GM18507 (cell line): ENCODE results near the gene SUPV3L1.

ENCODE experiments used
- DNase-seq: peaks from one replicate; pipeline ENCODE4 v3.0.0; 2011; ENCODE audit warnings: low read depth; ENCODE audit not compliant: insufficient read length; ENCODE audit errors: extremely low spot score
- FAIRE-seq: peaks from 2 replicates; lab custom pipeline; 2011; peaks lifted over from hg19 to GRCh38; lab: Jason Lieb, UNC

Gene SUPV3L1

GRCh38 chr10:69225681-69226080 lies 45.6 kb downstream of the SUPV3L1 start:
- no peak for DNase-seq
- no peak for FAIRE-seq

DNA sequence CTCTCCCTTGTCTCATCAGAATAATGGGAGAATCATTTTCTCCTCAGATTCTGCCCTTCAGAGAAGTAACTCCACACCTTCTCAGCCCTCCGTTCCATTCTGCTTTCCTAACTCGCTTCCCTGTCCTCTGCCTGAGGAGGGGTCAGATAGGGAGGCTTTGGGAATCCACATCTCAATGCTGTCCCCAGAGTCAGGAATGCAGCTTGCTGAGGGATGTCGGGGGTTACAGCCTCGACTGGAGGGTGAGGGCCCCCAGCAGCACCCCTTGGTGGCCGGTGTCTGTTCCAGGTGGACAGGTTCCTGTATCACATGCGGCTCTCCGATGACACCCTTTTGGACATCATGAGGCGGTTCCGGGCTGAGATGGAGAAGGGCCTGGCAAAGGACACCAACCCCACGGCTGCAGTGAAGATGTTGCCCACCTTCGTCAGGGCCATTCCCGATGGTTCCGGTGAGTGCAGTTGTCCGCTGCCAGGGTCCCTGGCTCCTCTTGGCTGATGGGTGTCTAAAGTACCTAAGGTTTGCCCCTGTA lies 47.0 kb downstream of the SUPV3L1 start:
- DNase-seq (no peak), FAIRE-seq (no peak)

- no peak for DNase-seq
- no peak for FAIRE-seq
Observed at GRCh38 chr10:69228151-69228550, 48.1 kb downstream of the SUPV3L1 start.

GRCh38 chr10:69229616-69229916 lies 49.5 kb downstream of the SUPV3L1 start:
- FAIRE-seq (no peak), DNase-seq (no peak)

DNA sequence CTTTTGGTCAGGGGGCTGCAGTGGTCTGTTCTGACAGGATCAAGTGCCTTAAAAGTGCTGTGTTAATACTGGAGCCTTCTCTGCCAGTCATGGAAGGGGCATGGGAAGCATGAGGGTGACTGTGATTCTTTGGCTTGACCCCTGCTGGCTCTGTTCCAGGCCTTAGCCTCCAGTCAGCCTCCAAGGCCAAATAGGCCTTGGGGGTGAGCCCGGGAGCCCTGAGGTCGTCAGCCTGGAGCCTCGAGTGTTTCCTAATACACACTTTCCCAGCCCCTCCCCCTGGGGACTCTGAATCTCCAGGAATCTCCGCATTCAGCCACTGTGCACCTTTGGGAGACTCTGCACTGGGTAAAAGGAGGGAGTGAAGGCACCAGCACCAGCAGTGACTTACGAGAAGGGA lies 50.1 kb downstream of the SUPV3L1 start:
- no peak for DNase-seq
- FAIRE-seq: no peak

DNA sequence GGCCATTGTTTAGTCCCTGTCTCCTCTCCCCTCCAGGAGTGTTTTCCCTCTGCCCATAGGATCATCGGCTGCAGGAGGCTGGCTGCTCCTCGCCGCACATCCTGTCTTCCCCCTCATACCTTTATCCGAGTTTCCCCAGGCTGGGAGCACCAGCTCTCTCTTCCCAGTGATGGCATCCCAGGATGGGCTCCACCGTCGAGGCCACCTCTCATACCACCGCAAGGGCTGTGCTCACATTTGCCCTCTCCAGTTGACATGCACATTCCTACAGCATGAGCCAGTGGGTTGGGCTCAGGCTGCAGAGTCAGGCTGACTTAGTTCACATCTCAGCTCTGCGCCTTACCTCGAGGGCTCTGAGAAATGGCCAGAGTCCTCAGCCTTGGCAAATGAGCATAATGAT lies 52.2 kb downstream of the SUPV3L1 start:
- DNase-seq (no peak), FAIRE-seq (no peak)

DNA sequence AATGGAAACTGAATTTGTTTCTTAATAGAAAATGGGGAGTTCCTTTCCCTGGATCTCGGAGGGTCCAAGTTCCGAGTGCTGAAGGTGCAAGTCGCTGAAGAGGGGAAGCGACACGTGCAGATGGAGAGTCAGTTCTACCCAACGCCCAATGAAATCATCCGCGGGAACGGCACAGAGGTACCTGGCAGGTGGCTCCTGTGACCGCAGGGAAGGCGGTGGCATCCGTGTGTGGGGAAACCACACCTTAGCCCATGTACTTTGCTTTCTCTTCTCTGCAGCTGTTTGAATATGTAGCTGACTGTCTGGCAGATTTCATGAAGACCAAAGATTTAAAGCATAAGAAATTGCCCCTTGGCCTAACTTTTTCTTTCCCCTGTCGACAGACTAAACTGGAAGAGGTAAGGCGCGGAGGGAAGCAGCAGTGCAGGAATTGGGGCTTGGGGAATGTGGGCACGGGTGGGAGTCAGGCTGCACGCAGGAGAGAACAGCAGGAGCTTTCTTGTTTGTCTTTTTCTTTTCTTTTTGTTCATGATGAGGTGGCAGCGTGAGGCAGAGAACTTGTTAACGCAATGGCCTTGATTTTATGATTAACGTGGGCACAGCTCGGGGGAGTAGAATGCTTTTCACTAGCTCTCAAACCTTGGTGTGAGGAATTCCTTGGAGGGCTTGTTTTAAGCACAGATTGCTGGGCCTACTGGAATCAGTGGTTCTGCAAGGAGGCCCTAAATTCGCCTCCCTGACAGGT lies 52.9 kb downstream of the SUPV3L1 start:
- DNase-seq: no peak
- FAIRE-seq: no peak

- FAIRE-seq (no peak), DNase-seq (no peak)
Observed at GRCh38 chr10:69234447-69234846, 54.4 kb downstream of the SUPV3L1 start.

GRCh38 chr10:69237528-69238159 lies 57.6 kb downstream of the SUPV3L1 start:
- FAIRE-seq: peak; percentile 88
- DNase-seq: peak; percentile 62

GRCh38 chr10:69239136-69239535 lies 59.1 kb downstream of the SUPV3L1 start:
- FAIRE-seq (no peak), DNase-seq (no peak)

DNA sequence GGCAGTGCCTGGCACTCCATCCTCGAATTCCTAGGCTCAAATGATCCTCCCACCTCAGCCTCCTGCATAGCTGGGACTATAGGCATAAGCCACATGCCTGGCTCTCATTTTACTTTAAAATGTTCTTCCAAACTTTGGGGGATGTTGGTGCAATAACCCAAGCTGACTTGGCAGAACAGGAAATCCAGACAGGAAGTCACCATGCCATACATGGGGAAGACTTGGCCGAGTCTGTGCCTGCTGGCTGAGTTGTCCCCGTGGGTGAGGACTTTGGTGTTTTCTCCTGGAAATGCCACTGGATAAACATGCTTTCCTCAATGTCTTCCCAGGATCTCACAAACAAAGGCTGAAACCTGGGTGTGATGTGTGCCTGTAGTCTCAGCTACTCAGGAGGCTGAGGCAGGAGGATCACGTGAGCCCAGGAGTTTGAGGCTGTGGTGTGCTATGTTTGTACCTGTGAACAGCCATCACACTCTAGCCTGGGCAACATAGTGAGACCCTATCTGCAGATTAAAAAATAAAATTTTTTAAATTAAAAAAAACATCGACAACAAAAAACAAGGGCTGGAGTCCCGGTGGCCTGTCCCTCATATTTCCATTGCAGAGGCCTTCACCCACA lies 59.9 kb downstream of the SUPV3L1 start:
- no peak for FAIRE-seq
- no peak for DNase-seq

- FAIRE-seq (no peak), DNase-seq (no peak)
Observed at GRCh38 chr10:69240455-69240854, 60.4 kb downstream of the SUPV3L1 start.

DNA sequence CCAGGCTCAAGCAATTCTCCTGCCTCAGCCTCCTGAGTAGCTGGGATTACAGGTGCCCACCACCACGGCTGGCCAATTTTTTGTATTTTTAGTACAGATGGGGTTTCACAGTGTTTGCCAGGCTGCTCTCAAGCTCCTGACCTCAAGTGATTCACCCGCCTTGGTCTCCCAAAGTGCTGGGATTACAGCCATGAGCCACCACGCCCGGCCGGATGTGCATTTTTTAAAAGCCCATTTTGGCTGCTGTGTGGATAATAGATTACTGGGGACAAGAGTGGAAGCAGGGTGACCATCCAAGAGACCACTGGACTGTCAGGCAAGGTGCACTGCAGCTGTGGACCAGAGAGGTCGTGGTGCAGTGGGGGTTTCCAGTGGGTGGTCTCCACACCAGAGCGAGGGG lies 61.5 kb downstream of the SUPV3L1 start:
- no peak for FAIRE-seq
- no peak for DNase-seq

GRCh38 chr10:69242040-69242851 lies 62.2 kb downstream of the SUPV3L1 start:
- DNase-seq (no peak), FAIRE-seq (no peak)

GRCh38 chr10:69242852-69243212 lies 62.8 kb downstream of the SUPV3L1 start:
- no peak for FAIRE-seq
- no peak for DNase-seq

DNA sequence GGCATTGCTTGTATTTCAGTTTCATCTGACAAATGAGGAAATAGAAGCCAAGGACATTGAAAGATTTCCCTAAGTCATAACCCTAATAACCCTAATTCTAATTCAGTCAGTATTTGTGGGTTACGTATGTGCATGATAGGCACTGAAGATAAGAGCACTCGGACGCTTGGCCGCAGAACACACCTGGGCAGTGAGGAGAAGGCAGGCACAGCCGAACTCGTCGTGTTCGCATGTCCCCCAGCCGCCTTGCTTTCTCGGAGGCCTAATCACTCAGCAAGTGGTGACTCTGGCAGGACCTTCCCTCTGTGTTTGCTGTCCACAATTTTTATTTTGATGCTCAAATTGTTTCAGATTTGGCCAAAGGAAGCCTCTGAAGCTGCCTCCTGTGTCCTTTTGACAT lies 63.8 kb downstream of the SUPV3L1 start:
- DNase-seq (no peak), FAIRE-seq (no peak)

- no peak for FAIRE-seq
Observed at GRCh38 chr10:69246036-69246435, 66.0 kb downstream of the SUPV3L1 start.

GRCh38 chr10:69246581-69247312 lies 66.7 kb downstream of the SUPV3L1 start:
- FAIRE-seq (no peak), DNase-seq (no peak)

More at GRCh38 chr10:69246036-69246435, 66.0 kb downstream of the SUPV3L1 start:
- DNase-seq: no peak

DNA sequence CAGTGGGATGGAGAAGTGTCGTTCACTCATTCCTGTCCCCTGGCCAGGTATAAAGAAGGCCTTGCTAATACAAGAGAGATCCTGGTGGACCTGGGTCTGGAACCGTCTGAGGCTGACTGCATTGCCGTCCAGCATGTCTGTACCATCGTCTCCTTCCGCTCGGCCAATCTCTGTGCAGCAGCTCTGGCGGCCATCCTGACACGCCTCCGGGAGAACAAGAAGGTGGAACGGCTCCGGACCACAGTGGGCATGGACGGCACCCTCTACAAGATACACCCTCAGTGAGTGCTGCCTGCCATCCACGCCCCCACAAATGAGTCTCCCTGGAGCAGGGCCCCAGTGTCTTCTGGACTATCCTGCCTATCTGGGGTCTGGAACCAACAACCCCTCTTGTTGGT lies 67.3 kb downstream of the SUPV3L1 start:
- DNase-seq: no peak
- FAIRE-seq: no peak
